ENCODE measurements around the gene PNMA1.

PNMA1 gene, protein sequence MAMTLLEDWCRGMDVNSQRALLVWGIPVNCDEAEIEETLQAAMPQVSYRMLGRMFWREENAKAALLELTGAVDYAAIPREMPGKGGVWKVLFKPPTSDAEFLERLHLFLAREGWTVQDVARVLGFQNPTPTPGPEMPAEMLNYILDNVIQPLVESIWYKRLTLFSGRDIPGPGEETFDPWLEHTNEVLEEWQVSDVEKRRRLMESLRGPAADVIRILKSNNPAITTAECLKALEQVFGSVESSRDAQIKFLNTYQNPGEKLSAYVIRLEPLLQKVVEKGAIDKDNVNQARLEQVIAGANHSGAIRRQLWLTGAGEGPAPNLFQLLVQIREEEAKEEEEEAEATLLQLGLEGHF

GRCh38 chr14:73713803-73714655, at the start of gene PNMA1:
TSS of gene PNMA1 (minus strand) at chr14:73714384. CDS start at chr14:73713639, 745 bp downstream.
- DNase-seq: peak; percentile 84

DNA sequence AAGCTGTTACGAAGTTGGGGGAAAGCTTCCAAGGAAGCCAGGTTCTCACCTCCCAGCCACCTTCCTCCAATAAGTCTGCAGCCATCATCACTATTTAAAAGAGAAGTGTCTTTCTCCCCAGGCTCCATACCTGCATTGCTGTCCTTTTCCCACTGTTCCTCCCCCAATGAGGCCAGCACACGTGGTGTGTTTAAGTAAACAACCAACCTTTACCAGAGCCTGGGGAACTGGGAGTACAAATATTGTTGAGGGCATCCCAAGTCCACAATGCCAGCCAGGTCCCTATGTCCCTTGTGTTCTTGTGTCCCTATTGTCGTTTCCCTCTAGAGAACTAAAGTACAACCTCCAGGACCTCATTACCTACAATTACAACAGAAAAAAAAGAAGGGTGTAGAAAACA, 49.2 kb upstream of the PNMA1 start:
- no peak for DNase-seq

DNA sequence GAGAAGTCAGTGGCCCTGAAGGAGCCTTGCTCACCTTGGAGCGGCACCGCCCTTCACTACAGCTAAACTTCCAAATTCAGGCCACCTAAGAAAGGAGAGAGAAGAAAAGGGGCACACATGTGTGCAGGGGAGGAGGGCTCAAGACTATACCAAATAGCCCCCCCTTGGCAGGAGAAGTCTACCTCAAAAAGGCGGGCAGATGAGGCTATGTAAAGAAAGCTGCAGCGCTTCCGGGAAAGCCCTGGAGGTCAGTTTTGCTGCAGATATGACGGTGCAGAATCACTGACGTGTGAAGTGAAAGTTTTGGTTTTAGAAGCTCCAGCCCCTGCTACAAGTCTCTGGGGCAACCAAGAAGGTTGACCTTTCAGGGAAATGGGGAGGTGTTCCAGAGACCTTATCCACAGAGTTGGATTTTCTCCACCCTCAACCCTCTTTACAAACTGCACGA, 48.2 kb upstream of the PNMA1 start:
- DNase-seq: no peak

- no peak for DNase-seq
These were observed 47.6 kb upstream of the PNMA1 start for GRCh38 chr14:73761618-73762355.

- no peak for DNase-seq
These were observed 46.7 kb upstream of the PNMA1 start for GRCh38 chr14:73760598-73761586.

GRCh38 chr14:73759714-73760597, 45.8 kb upstream of the PNMA1 start:
- DNase-seq: peak; percentile 97

- DNase-seq: peak; percentile 25
These were observed 45.1 kb upstream of the PNMA1 start for GRCh38 chr14:73759183-73759713.

DNA sequence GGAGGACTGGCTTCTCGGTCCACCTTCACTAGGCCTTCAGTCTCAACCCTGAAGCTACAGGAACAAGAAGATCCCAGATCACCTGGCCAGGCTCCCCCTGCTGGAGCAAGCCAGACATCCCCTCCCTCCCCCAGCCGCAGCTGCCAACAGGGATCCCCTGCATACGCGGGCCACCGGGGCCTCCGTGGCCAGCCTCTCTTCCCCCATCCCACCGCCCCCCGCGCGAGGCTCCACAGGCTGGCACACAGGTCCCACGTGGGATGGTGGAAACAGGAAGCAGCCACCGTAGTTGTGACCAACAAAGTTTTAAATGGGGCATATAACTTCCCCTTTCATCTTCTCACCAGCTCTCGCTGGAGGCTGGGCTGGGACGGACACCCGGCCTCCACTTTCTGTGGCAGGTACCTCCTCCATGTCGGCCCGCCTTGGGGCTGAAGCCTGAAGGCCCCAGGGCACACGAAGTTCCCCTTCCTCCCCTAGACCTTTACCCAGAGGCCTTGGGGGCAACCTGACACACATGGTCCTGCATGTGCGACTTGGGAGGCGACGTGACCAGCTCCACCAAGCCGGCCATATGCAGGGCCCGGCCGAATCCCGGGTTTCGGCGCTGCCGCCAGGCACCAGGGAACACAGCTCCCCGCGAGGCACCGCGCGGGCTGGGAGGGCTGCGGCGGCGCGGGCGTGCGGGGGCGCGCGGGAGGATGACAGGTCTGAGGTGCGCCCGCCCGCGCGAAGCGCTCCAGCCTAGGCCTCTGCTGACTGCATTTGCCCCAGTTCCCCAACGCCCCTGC, 44.4 kb upstream of the PNMA1 start:
- DNase-seq: peak; percentile 55

DNA sequence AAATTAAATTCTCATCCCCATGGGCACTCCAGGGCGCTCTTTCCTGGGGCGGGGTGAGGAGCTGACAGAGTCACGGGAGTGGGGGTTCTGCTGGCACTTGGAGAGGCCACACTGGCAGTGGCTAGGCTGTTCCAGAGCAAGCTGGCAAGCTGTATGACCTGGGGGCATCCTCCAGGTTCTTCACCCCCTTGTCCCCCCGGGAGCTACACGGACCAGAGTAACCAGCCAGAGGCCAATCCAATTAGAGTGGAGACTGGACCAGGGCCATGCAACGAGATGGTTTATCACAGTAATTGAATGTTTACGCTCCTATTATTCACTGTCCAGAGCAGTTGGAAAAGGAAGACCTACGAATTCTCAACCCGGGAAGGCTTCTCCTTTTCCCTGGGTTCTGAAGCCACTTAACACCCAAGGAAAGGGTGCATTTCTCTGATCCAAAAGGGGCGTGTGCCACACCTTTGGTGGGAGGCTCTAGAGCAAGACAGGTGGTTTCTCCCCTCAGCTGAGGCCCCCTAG, 43.8 kb upstream of the PNMA1 start:
- no peak for DNase-seq

DNA sequence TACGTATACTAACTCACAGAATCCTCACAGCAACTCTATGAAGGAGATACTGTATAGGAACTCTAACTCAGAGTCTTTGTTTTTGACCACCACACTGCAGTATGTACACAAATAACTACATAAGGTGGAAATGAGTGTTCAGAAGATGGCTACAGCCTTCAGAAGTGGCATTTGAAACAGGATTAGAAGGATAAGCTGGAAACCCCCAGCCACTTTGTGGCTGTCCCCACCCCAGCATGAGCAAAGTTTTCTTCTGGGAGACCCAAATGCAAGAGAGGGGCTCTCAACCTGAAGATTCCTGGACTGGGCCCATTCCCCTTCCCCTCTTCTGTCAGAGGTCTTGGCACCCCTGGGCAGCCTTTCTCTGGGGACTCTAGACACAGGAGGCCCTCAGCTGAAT, 43.2 kb upstream of the PNMA1 start:
- no peak for DNase-seq

DNA sequence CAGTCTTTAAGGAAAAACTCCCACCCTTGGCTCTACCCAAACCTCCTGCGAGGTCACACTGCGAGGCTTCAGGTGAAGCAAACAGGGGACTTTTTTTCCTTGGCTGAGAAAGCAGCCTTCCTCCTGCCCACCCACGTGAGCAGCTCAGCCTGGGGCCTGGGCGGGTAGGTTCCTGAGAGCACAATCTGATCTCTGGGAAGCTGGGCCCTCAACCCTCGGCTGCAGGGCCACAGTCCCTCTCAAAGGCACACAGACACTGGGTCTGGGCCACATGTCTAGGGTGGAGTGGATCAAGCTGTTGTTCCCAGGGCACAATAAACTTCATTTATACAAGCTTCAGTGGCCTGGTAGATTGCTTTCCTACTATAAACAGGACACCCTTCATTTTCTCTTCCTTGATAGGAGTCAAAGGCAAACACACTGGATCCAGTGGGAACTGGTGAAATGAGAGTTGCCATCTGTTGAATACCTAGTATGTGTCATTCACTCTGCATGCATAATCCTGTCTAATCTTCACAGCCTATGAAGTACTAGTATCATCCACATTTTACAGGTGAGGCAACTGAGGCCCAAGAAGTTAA, 41.3 kb upstream of the PNMA1 start:
- no peak for DNase-seq

DNA sequence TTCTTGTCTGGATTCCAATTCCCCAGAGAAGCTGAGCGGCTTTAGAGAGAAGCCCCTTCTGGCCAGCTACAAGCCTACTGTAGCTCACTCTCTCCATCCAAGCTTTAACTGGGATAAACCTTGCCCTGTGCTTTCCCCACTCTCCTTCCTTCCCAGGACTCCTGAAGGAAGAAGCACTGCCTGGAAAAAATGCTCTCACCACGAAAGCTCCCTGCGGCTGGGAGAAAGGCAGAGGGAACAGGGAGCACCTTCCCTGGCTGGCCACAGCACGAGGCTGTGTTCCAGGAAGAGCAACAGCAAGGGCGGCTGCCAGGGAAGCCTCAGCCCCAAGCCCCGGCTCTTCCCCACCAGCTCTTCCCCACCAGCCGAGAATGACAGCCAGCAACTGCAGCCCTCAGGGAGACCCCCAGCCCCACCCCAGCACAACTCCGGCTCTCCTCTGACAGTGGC, 40.8 kb upstream of the PNMA1 start:
- DNase-seq: no peak

- no peak for DNase-seq
These were observed 40.0 kb upstream of the PNMA1 start for GRCh38 chr14:73753887-73754795.

DNA sequence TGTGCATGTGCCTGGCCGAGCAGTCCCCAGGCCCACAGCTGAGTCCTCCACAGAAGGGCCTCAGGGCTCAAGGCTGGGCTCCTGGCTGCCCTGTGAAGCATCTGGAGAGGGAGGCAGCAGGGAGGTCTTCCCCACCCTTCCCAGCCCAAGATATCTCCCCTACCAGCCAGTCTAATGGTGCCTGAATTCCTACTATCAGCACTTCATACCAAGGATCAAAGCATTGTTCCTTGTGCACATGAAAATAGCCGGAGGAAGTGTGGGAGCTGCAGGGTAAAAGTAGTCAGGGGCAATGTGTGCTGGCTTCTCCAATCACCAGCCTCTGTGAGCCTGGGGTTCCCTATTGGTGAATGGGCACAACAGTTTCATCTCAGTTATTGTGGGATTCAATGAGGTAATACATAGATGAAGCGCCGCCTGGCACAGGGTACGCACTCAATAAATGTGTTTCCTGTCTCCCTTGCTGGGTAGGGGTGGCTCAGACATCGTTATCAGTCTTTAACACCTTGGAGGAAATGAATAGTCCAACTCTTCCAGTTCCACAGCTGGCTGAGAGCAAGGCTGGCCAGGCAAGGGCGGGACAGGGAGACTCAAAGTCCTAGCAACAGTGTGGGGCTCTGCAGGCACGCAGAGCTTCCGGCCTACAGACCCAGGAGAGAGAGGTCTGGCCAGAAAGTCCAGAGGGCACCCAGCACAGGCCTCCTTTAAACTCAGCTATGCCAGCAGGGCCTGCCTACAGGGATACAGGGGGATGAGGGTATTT, 39.1 kb upstream of the PNMA1 start:
- DNase-seq: no peak

GRCh38 chr14:73752297-73752992, 38.3 kb upstream of the PNMA1 start:
- peak; percentile 54 for DNase-seq

GRCh38 chr14:73751157-73751691, 37.0 kb upstream of the PNMA1 start:
- no peak for DNase-seq

Measured in NCI-H1694 treated with DMSO at 0.1 percent for 48 hours (cell line).